K562 (cell line): ENCODE results near the gene CBFA2T3.

Source experiments
- CHD4 ChIP-seq: fragments of 200-600 bp; sonication (generic); IDR thresholded peaks from 3 replicates; pipeline ENCODE4 v1.6.1; 2012; ENCODE audit warnings: low read depth, mild to moderate bottlenecking, mixed read lengths, low read length, inconsistent platforms; ENCODE audit not compliant: insufficient read depth, insufficient replicate concordance, poor library complexity, severe bottlenecking
- POLR2A ChIP-seq: fragments of 450-650 bp; conservative IDR thresholded peaks from 2 replicates; pipeline ENCODE4 v1.6.1; 2016
- SMARCC2 ChIP-seq: fragments of 450-650 bp; IDR thresholded peaks from 2 replicates; pipeline ENCODE4 v1.6.1; 2017; ENCODE audit warnings: antibody characterized with exemption, moderate library complexity, mild to moderate bottlenecking, low read depth

DNA sequence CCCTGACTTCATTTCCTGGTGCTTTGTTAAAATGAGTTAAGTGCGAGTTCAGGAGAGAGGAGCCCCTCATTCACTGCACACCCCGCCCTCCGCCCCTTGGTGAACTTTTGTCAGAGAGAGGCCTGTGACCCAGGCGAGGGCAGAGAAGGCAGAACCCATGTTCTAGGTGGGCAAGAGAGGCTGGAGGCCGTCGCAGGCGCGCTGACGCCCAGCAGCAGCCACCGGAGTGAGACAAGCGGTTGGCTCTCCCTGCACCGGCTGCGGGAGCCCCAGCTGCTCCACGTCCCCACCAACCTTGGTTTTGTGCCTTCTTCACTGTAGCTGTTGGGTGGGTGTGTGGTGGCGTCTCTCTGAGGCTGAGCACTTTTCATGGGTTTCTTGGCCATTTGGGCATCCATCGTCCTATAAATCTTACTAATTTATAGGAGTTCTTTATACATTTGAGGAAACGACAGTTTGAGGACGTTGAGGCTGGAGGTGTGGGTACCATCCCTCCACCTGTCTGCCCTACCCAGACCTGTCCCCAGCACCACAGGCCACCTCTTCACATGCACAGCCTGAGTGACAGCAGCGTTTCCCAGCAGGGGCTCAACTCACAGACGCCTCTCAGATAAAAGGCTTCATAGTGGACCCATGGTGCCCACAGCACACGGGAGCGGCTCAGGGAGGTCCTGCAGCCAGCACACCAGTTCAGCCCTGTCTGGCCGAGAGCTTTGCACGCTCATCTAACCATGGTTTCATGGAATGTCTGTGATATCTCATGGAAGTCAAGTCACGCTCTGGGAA, 45.2 kb upstream of the CBFA2T3 start:
- TF ChIP-seq CHD4, result no peak
- TF ChIP-seq SMARCC2, result no peak
- no peak for TF ChIP-seq POLR2A
